ENCODE data around the gene SMARCD2.

DNA sequence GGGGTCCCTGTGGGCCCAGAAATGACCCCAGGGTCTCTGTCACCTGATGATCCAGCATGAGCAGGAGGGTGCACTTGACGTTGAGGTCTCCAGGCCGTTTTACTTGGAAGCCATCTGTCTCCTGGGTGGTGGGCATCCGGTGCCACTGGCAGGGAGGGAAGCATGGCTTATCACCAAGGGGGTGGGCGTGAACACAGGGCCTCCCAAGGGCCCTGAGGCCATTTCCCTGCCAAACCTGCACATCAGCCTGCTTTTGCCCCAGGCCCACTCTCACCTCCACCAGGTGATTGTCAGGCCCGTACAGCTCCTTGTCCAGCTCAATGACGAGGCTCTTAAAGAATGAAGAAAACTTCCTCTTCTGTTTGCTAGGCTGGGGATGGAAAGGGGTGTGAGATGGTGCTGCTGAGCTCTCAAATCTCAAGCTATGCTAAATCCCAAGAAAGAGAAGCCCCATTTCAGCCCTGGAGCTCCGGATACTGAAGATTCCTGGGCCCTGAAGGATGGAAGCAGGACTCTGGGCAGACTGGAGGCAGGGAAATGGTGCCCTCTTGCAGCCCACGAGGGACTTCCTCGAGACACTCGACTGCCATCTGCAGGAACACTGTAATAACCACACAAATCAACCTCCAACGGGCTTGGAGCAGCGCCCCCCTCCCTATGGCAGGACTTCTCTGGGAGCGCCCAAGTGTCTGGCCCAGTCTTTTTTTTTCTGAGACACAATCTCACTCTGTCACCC lies 7.9 kb downstream of the SMARCD2 start:
- TF ChIP-seq CTCF (IDR thresholded peaks at IDR 0.05) (peak in 4 of 6 experiments; percentile 37 to 62 (median 58)), POLR2A (IDR thresholded peaks at IDR 0.05) (no peak)
